Neural progenitor cell (in vitro differentiated cells): ENCODE results near the gene ERFL.

Experiments
- EZH2phosphoT487 ChIP-seq: fragments of 200-600 bp; sonication (generic); IDR thresholded peaks from 2 replicates; pipeline ENCODE4 v1.6.1; 2017; ENCODE audit warnings: antibody characterized with exemption
- TF ChIP-seq, protein P1 (sequence below): fragments of 200-600 bp; sonication (generic); IDR thresholded peaks from 2 replicates; pipeline ENCODE4 v1.5.1; 2017; ENCODE audit warnings: antibody characterized with exemption, mild to moderate bottlenecking

DNA sequence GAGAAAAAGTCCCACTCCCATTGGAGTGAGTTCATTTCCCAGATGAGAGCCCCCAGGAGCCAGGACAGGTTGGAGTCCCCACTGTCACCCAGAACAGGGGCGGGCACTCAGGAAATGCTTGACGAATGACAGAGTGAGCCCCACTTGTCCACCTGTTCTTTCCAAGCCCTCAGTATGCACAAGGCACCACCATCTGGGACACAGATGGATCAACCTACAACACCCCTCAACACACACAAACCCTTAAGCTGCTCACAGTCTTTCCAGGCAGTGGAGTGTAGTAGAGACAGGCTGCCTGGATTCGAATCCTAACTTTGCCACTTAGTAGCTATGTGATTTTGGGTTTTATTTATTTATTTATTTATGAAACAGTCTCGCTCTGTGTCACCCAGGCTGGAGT is 37.3 kb downstream of the ERFL start:
- TF ChIP-seq, protein P1, sequence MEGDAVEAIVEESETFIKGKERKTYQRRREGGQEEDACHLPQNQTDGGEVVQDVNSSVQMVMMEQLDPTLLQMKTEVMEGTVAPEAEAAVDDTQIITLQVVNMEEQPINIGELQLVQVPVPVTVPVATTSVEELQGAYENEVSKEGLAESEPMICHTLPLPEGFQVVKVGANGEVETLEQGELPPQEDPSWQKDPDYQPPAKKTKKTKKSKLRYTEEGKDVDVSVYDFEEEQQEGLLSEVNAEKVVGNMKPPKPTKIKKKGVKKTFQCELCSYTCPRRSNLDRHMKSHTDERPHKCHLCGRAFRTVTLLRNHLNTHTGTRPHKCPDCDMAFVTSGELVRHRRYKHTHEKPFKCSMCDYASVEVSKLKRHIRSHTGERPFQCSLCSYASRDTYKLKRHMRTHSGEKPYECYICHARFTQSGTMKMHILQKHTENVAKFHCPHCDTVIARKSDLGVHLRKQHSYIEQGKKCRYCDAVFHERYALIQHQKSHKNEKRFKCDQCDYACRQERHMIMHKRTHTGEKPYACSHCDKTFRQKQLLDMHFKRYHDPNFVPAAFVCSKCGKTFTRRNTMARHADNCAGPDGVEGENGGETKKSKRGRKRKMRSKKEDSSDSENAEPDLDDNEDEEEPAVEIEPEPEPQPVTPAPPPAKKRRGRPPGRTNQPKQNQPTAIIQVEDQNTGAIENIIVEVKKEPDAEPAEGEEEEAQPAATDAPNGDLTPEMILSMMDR, result no peak
- TF ChIP-seq EZH2phosphoT487, result no peak
